Sciatic nerve (tissue), 2 donors: ENCODE data around the gene KLHL24. TPM values are rescaled to one million over a fixed set of nuclear protein-coding genes. Genes with fewer than 3 reads are reported as not detected.
"Not testable (repeated sequence)": the region's sequence is repeated elsewhere in the genome, so short reads cannot be mapped to it uniquely, and the experiment has no call there.

Experiments
- ATAC-seq: fragments of 200-7000 bp; cut with Tn5 transposase; one replicate; pipeline ENCODE4 v1.9.1; 2020; ENCODE audit warnings: mild to moderate bottlenecking, moderate library complexity
- DNase-seq: peaks from one replicate; pipeline ENCODE4 v3.0.0-alpha.2; 2020; ENCODE audit warnings: low spot score
- intact Hi-C: fragments of 100-400 bp; cut with DNase I; formaldehyde crosslinking; loops from one replicate; pipeline ENCODE4 v1.14.2; 2022
- total RNA-seq: library from RNA; stranded (reverse); fragmentation: NEBNext Ultra II Directional; extraction: Animal tissue kit (Norgen Biotek cat#: 25700); gene quantifications from one replicate; pipeline ENCODE4 v1.2.1, GENCODE V29; 2021
- donor health status: DM: no; HTN: no; CAD: no.
- donor health status: DM: no; HTN: no; CAD: no.

The KLHL24 gene
- total RNA-seq, 1 donor from 2014 or later = 70.9 TPM

GRCh38 chr3:183689621-183690020 is 54.2 kb downstream of the KLHL24 start:
- DNase-seq, ATAC-seq, intact Hi-C loops: not testable (repeated sequence)

- intact Hi-C loops = no loop called here
- ATAC-seq = no peak
- no peak for DNase-seq
These were observed 55.1 kb downstream of the KLHL24 start for GRCh38 chr3:183690402-183690995.

GRCh38 chr3:183692436-183692835 is 57.0 kb downstream of the KLHL24 start:
- intact Hi-C loops = no loop called here
- no peak for DNase-seq
- no peak for ATAC-seq

GRCh38 chr3:183695569-183696364 is 60.3 kb downstream of the KLHL24 start:
- intact Hi-C loops = no loop called here
- ATAC-seq (no peak), DNase-seq (no peak)

GRCh38 chr3:183697123-183697609 is 61.7 kb downstream of the KLHL24 start:
- DNase-seq (no peak), ATAC-seq (no peak)
- intact Hi-C loops = no loop called here

- ATAC-seq (peak; percentile 80), DNase-seq (peak; percentile 78)
- intact Hi-C loops = no loop called here
These were observed 62.3 kb downstream of the KLHL24 start, which contains the start of gene YEATS2 for GRCh38 chr3:183697610-183698317. TSS of gene YEATS2 (plus strand) at chr3:183697797. CDS start at chr3:183715163, 17,366 bp downstream.

- DNase-seq (peak; percentile 62), ATAC-seq (peak; percentile 67)
- intact Hi-C loops = no loop called here
These were observed 62.9 kb downstream of the KLHL24 start for GRCh38 chr3:183698318-183698751.

- ATAC-seq (peak; percentile 72), DNase-seq (no peak)
- intact Hi-C loops = no loop called here
These were observed 63.3 kb downstream of the KLHL24 start for GRCh38 chr3:183698756-183699155.

- intact Hi-C loops = no loop called here
- no peak for DNase-seq
- no peak for ATAC-seq
These were observed 64.0 kb downstream of the KLHL24 start for GRCh38 chr3:183699238-183699947.

GRCh38 chr3:183701744-183702143 is 66.3 kb downstream of the KLHL24 start:
- intact Hi-C loops = no loop called here
- ATAC-seq = no peak
- DNase-seq = no peak

GRCh38 chr3:183703892-183704291 is 68.5 kb downstream of the KLHL24 start:
- intact Hi-C loops, ATAC-seq: not testable (repeated sequence)

GRCh38 chr3:183710231-183710630 is 74.8 kb downstream of the KLHL24 start:
- ATAC-seq (no peak), DNase-seq (no peak)
- intact Hi-C loops = no loop called here

More at GRCh38 chr3:183703892-183704291, 68.5 kb downstream of the KLHL24 start:
- not testable (repeated sequence) for DNase-seq

GRCh38 chr3:183711516-183711915 is 76.1 kb downstream of the KLHL24 start:
- intact Hi-C loops = no loop called here
- DNase-seq (no peak), ATAC-seq (no peak)

GRCh38 chr3:183714622-183715021 is 79.2 kb downstream of the KLHL24 start:
- ATAC-seq (no peak), DNase-seq (no peak)
- intact Hi-C loops = no loop called here

GRCh38 chr3:183718012-183718411 is 82.6 kb downstream of the KLHL24 start:
- DNase-seq (no peak), ATAC-seq (no peak)
- intact Hi-C loops = no loop called here

- ATAC-seq (no peak), DNase-seq (no peak)
- intact Hi-C loops = no loop called here
These were observed 90.0 kb downstream of the KLHL24 start for GRCh38 chr3:183725387-183725786.

- intact Hi-C loops = no loop called here
- ATAC-seq (no peak), DNase-seq (no peak)
These were observed 92.8 kb downstream of the KLHL24 start for GRCh38 chr3:183728204-183728603.

GRCh38 chr3:183730361-183730760 is 94.9 kb downstream of the KLHL24 start:
- DNase-seq (no peak), ATAC-seq (no peak)
- intact Hi-C loops = no loop called here

GRCh38 chr3:183731611-183732010 is 96.2 kb downstream of the KLHL24 start:
- intact Hi-C loops = no loop called here
- DNase-seq (no peak), ATAC-seq (no peak)
